Smooth muscle cell (in vitro differentiated cells): ENCODE measurements around the gene RNF25. TPM values are rescaled to one million over a fixed set of nuclear protein-coding genes. Genes with fewer than 3 reads are reported as not detected.

Experiments used
- DNase-seq: peaks from one replicate; lab custom pipeline; 2025; ENCODE audit not compliant: unreplicated experiment; lab: John Stamatoyannopoulos, UW
- H2AFZ ChIP-seq: fragments of 200-600 bp; sonication (generic); 2 replicates; pipeline ENCODE4 v1.6.0; 2016; ENCODE audit warnings: antibody characterized with exemption, low read depth, mild to moderate bottlenecking
- H3F3A ChIP-seq: fragments of 200-600 bp; sonication (generic); 2 replicates; pipeline ENCODE4 v1.6.0; 2017; ENCODE audit warnings: antibody characterized with exemption, low read depth
- H3K27ac ChIP-seq: fragments of 200-600 bp; sonication (generic); 2 replicates; pipeline ENCODE4 v1.5.1; 2016; ENCODE audit warnings: low read depth, mild to moderate bottlenecking
- H3K27me3 ChIP-seq: fragments of 200-600 bp; sonication (generic); 2 replicates; pipeline ENCODE4 v1.6.1; 2016; ENCODE audit warnings: low read depth, mild to moderate bottlenecking
- H3K36me3 ChIP-seq: fragments of 200-600 bp; sonication (generic); 2 replicates; pipeline ENCODE4 v1.5.1; 2016; ENCODE audit warnings: low read depth
- H3K4me1 ChIP-seq: fragments of 200-600 bp; sonication (generic); 2 replicates; pipeline ENCODE4 v1.5.1; 2016; ENCODE audit warnings: low read depth
- H3K4me2 ChIP-seq: fragments of 200-600 bp; sonication (generic); 2 replicates; pipeline ENCODE4 v1.6.0; 2016; ENCODE audit warnings: mild to moderate bottlenecking
- H3K4me3 ChIP-seq: fragments of 200-600 bp; sonication (generic); 2 replicates; pipeline ENCODE4 v1.5.1; 2016; ENCODE audit warnings: mild to moderate bottlenecking
- H3K79me2 ChIP-seq: fragments of 200-600 bp; sonication (generic); 2 replicates; pipeline ENCODE4 v1.6.0; 2016; ENCODE audit warnings: low read depth, mild to moderate bottlenecking
- H3K9ac ChIP-seq: fragments of 200-600 bp; sonication (generic); 2 replicates; pipeline ENCODE4 v1.6.0; 2016; ENCODE audit warnings: low read depth
- H3K9me3 ChIP-seq: fragments of 200-600 bp; sonication (generic); replicated peaks from 2 replicates; pipeline ENCODE4 v1.5.1; 2016; ENCODE audit warnings: low read depth
- H4K20me1 ChIP-seq: fragments of 200-600 bp; sonication (generic); 2 replicates; pipeline ENCODE4 v1.6.0; 2016; ENCODE audit warnings: low read depth
- WGBS: methylation state at CpG from one replicate; pipeline ENCODE4 v1.1.7; 2016; ENCODE audit warnings: low lambda C conversion rate; 5-methylcytosine and 5-hydroxymethylcytosine counted together
- polyA plus RNA-seq: library from polyadenylated mRNA; unstranded; fragments of >200 nt; fragmentation: Nextera tagmentation; extraction: Ambion mirVana; gene quantifications from 2 replicates; pipeline ENCODE4 v1.2.1, GENCODE V29; 2016
- total RNA-seq: library from RNA; depleted of rRNA; stranded (reverse); fragments of >200 nt; gene quantifications from 2 replicates; pipeline ENCODE4 v1.2.3, GENCODE V29; 2014
- TF ChIP-seq, protein P1 (sequence below): fragments of 200-600 bp; sonication (generic); IDR thresholded peaks from 2 replicates; pipeline ENCODE4 v1.5.1; 2017; ENCODE audit warnings: borderline replicate concordance, mild to moderate bottlenecking, antibody characterized with exemption; ENCODE audit not compliant: insufficient read depth, poor library complexity, severe bottlenecking

The RNF25 gene
- total and polyA plus RNA-seq, 2 experiments from 2014 or later = 33.5 to 43.1 TPM

DNA sequence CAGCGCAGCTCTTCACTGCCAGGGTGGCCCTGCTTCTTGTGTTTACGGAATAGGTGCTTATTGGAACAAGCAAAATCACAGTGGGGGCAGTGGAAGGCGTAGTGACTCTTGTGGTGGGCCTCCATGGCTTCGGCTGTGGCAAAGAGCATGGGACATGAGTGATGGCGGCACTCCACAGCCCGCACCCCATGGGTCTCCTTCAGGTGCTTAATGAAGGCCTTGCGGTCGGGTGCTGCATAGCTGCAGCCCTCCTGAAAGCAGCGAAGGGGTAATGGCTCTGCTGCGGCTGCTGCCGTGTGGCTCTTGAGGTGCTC is 23.1 kb downstream of the RNF25 start:
- Histone ChIP-seq H4K20me1 (no peaks in the 10 kb centered on the region), H3K79me2 (no peaks in the 10 kb centered on the region), H3K9ac (no peak overlapping the region), H3K36me3 (peaks cover 4% of the 10 kb centered on the region), H3K4me1 (no peaks in the 10 kb centered on the region), H3K27ac (no peak overlapping the region), H3K9me3 (no peaks in the 10 kb centered on the region), H2AFZ (no peak overlapping the region), H3K27me3 (no peaks in the 10 kb centered on the region), H3K4me2 (no peak overlapping the region), H3K4me3 (no peak overlapping the region), H3F3A (no peaks in the 10 kb centered on the region)
- no peak for DNase-seq
- 93% methylated on average over 11 of the region's 11 CpGs for WGBS
- TF ChIP-seq, protein P1, sequence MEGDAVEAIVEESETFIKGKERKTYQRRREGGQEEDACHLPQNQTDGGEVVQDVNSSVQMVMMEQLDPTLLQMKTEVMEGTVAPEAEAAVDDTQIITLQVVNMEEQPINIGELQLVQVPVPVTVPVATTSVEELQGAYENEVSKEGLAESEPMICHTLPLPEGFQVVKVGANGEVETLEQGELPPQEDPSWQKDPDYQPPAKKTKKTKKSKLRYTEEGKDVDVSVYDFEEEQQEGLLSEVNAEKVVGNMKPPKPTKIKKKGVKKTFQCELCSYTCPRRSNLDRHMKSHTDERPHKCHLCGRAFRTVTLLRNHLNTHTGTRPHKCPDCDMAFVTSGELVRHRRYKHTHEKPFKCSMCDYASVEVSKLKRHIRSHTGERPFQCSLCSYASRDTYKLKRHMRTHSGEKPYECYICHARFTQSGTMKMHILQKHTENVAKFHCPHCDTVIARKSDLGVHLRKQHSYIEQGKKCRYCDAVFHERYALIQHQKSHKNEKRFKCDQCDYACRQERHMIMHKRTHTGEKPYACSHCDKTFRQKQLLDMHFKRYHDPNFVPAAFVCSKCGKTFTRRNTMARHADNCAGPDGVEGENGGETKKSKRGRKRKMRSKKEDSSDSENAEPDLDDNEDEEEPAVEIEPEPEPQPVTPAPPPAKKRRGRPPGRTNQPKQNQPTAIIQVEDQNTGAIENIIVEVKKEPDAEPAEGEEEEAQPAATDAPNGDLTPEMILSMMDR = no peak

DNA sequence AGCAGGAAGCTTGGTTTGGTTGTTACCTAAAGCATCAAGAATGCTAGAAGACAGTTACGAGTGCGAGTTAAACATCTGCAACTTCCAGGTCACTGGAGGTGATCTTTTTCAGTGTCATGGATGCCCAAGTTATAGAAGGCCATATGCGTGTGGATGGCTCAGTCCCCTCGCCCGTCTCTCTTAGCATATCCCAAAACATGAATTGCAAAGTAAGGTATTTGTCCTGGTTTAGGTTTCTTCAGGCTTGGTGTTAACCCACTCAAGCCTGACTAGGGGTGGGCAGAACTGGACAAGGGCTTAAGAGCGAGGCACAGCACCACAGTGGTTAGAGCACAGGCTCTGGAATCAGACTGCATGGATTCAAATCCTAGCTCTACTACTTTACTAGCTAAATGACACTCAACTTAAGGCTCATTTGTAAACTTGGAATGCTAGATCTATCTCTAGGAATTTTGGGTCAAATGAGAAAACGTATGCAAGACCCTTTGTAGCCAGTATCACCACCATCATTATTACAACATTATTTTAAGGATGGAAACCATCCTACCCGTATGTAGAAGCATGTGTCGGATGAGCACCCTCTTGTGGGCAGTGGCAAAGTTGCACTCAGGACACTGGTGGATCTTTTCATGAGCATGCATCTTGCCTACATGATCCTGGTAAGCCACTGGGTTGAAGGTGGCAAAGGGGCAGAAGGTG is 23.6 kb downstream of the RNF25 start:
- Histone ChIP-seq H4K20me1 (no peaks in the 10 kb centered on the region), H2AFZ (no peak overlapping the region), H3K4me1 (no peaks in the 10 kb centered on the region), H3F3A (no peaks in the 10 kb centered on the region), H3K9ac (no peak overlapping the region), H3K4me2 (no peak overlapping the region), H3K27me3 (no peaks in the 10 kb centered on the region), H3K9me3 (no peaks in the 10 kb centered on the region), H3K36me3 (peaks cover 4% of the 10 kb centered on the region), H3K27ac (no peak overlapping the region), H3K4me3 (no peak overlapping the region), H3K79me2 (no peaks in the 10 kb centered on the region)
- TF ChIP-seq, protein P1 = peak; percentile 70
- 81% methylated on average over 9 of the region's 9 CpGs for WGBS
- DNase-seq = no peak

DNA sequence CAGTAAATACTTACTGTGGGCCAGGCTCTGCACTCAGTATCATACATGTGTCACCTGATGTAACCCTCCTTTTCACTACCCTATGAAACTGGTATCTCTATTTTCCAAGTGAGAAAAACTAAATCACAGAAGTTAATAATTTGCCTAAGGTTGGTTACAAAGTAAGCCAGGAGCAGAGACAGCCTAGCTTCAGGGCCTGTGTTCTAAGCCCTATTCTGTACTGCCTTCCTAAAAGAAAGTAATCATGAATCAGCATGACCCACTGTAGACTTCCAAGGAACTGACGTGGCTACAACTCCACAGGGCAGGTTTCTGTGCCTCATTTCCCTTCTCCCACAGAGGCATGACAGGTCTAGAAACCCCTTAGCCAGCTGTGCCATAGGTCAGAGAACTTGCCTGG is 26.7 kb downstream of the RNF25 start:
- WGBS = 100% methylated on average over 1 of the region's 1 CpG
- Histone ChIP-seq H3K36me3 (no peaks in the 10 kb centered on the region), H4K20me1 (no peaks in the 10 kb centered on the region), H3K79me2 (no peaks in the 10 kb centered on the region), H3K4me3 (no peak overlapping the region), H3K27me3 (no peaks in the 10 kb centered on the region), H3K4me1 (no peaks in the 10 kb centered on the region), H3F3A (no peaks in the 10 kb centered on the region), H3K9ac (no peak overlapping the region), H3K9me3 (no peaks in the 10 kb centered on the region), H3K4me2 (no peak overlapping the region), H2AFZ (no peak overlapping the region), H3K27ac (no peak overlapping the region)
- no peak for DNase-seq
- TF ChIP-seq, protein P1 = no peak

DNA sequence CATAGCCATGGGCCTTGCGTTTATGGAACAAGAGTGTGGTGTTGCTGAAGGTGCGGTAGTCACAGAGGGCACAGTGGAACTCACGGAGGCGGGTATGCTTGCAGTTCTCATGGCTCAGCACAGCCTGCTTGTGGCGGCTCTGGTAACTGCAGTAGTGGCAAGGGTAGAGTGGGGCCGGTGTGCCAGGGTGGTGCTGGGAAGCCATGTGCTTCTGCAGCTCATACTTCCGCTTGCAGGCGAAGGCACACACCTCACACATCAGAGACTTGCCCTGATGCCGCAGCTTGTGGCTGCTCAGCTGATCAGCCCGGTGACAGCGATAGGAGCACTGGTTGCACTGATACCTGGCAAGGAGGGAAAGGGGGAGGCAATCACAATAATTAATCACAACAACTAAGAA is 27.1 kb downstream of the RNF25 start:
- no peak overlapping the region for H3K27ac ChIP-seq
- H3F3A ChIP-seq = no peaks in the 10 kb centered on the region
- no peaks in the 10 kb centered on the region for H3K9me3 ChIP-seq
- no peak for DNase-seq
- no peaks in the 10 kb centered on the region for H4K20me1 ChIP-seq
- no peaks in the 10 kb centered on the region for H3K36me3 ChIP-seq
- TF ChIP-seq, protein P1 = no peak
- WGBS = 95% methylated on average over 11 of the region's 11 CpGs
- no peak overlapping the region for H3K4me2 ChIP-seq
- no peaks in the 10 kb centered on the region for H3K27me3 ChIP-seq
- H3K79me2 ChIP-seq = no peaks in the 10 kb centered on the region
- no peak overlapping the region for H3K9ac ChIP-seq
- no peak overlapping the region for H2AFZ ChIP-seq
- no peak overlapping the region for H3K4me3 ChIP-seq
- H3K4me1 ChIP-seq = no peaks in the 10 kb centered on the region
